ENCODE results near the gene CADPS.
A peak's percentile ranks its signal among the peaks of the same experiment; 100 is the strongest.

Gene CADPS

DNA sequence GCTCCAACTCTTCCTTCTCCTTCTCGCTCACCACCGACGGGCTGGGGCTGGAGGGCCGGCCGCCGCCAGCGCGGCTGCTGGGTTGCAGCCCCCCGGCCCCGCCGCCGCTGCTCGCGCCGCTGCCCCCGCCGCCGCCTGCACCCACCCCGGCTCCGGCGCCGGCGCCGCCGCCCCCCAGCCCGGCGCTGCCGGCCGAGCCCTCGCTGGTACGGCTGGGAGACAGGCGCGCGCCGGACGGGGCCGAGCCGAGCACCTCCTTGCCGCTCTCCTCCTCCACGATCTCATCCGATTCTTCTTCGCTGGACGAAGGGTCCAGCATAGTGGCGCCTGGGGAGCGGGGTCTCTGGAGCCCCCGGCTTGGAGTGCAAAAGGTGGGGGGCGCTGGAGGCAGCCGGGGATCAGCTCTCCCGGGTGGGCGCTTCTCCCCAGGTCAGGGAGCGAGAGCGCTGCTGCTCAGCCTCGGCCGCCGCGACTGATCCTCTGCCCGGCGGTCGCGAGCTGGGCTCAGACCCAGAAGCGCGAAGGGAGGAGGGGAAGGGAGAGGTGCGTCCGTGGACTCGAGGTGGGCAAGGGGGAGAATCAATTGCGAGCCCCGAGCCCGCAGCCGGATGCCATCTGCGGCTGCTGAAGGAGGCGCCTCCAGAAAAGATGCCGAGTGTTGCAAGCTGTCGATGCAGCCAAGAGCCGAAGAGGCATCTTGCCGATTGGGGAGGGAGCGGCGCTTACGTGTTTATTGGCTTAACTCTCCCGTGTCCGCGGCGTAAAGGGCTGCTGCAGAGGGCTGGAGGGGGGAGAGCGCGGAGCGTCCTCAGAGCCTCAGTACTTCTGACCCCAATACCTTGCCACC lies at the start of gene CADPS:
TSS of gene CADPS (minus strand) at position 706 of the 847 bp plus-strand sequence. CDS start at position 319, 387 bp downstream.
- DNase-seq = no peak

DNA sequence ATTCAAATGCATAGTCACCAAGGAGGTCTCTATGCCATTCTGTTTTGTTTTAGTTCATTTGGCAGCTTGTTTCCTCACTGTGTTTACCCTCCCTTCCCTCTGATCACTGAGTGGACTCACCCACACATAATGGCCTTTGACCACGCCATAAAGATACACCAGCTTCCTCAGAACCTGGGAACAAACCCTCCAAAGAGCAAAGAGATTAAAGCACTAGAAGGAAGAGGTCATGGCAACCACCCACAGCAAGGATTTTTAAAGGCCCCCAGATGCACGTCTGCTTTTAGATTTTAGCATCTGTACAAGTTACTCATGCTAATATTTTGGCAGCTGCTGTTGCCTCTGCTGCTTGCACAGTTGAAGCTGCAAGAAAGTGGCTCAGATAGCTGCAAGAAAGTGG lies 47.9 kb upstream of the CADPS start:
- no peak for DNase-seq

DNA sequence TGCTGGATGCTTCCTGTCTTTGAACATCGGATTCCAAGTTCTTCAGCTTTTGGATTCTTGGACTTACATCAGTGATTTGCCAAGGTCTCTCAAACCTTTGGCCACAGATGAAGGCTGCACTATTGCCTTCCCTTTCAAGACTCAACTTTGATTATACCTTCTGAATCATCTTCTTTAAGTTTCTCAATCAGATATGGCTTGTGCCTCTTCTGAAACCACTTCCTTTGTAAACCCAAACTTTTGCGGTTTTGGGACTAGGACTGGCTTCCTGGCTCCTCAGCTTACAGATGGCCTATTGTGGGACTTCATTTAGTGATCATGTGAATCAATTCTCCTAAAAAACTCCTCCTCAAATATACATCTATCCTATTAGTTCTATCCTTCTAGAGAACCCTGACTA lies 47.1 kb upstream of the CADPS start:
- DNase-seq = no peak

DNA sequence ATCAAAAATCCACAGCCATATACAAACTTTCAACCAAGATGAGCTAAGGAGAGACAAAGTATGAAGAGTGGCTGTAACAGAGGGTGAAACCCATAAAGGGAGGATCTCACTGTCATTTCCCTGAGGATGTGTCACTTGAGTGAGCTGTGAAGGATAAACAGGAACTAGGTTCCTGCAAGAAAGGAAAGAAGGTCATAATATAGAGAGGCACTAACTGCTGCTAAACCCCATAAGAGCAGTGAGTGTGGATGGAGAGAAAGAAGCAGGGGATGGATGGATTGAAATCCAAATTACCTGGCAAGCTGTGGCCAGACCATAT lies 45.2 kb upstream of the CADPS start:
- no peak for DNase-seq

DNA sequence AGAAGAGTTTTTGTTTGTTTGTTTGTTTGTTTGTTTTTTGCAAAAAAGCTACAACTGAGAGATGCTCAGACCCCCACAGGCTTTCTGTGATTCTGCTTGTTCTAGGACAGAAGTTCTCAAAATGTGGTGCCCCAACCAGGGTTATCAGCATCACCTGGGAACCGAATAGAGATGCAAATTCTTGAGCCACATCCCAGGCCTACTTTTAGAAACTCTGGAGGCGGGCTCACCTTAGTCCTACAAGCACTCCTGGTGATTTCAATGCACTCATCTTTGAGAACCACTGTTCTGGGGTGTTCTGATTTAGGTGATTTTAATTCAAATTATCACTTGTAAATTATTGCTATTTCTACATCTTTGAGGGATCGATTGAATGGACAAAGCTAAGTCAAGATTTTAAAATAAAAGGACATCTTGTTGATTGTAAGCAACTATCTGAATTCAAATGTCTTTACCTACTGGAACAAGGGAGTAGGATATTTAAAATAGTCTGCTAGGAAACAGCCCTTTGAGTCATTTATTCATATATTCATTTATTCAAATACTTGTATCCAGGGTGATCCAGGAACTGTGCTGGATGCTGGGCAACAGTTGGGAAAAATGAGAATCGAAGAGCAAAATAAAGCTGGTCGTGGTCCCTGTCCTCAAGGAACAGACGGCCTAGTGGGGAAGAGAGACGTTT lies 44.7 kb upstream of the CADPS start:
- no peak for DNase-seq

GRCh38 chr3:62918777-62919176 lies 43.6 kb upstream of the CADPS start:
- no peak for DNase-seq

GRCh38 chr3:62918131-62918530 lies 42.9 kb upstream of the CADPS start:
- no peak for DNase-seq

DNA sequence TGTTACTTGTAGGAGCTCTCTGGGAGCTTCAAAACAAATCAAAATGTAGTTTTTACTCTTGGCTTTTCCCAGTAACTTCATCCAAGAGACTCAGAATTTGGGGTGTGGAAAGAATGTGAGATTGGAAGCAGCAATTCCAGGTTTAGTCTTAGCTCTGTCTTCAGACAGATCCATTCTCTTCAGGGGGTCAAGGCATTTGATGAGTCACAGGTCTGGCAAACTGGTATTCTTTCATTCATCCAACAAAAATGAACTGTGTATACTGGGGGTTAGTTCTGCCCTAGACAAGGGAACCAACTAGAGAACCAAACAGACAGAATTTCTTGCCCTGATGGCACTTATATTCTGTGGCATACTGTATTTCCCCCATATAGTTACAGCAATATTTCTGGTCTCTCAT lies 36.3 kb upstream of the CADPS start:
- DNase-seq = no peak

DNA sequence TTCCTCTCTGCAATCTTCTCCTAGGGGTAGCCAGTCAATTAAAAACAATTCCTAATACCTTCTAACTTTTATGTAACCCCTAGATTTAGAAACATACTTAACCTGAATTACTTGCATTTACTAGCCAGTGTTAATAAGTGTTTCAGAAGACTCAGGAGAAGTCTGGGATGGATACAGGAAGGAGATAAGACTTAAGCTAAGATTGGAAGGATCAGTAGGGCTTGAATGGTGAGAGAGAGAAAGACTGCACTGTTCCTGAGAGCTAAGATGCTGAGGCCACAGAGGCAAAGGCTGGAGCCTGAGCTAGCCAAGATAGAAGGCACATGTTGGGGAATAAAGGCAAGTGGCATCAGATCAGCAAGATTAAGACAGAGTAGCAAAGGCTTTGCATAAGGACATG lies 30.1 kb upstream of the CADPS start:
- DNase-seq = no peak

DNA sequence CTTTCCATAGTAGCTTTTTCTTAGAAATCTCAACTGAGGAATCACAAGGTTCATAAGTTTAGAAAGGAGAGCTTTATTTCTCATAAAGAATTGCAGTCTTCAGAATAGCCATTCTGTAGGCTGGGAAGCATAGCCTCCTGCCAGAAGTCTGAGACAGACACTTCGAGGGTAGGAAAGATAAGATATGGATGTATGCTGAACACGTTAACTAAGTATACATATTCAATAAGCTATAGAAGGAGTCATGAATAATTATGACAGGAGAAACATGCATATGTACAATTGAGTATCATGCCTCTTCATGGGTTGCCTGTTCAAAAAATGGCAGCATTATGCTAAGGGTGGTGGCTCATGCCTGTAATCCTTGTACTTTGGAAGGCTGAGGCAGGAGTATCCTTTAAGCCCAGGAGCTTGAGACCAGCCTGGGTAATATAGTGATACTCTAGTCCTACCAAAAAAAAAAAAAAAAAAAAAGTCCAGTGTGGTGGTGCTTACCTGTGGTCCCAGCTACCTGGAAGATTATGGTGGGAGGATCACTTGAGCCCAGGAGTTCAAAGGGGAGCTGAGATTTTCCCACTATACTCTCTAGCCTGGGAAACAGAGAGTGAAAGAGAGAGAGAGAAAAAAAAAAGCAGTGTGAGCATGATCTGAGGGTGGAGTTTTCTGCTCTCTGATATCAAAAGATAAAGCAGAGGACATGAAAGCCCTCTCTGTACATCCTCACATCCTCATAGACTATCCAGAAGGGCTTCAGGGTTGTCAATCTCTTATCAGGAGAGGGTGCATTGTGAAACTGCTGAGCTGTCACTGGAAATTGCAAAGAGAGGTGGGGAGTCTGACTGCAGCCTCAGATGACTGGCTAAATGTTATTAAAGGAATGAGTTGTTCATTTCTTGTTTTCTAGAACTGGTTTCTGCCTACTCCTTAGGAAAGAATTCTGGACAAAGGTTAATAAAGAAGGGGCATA lies 23.6 kb upstream of the CADPS start:
- DNase-seq = no peak

- DNase-seq = no peak
Observed at GRCh38 chr3:62895901-62896300, 20.7 kb upstream of the CADPS start.

DNA sequence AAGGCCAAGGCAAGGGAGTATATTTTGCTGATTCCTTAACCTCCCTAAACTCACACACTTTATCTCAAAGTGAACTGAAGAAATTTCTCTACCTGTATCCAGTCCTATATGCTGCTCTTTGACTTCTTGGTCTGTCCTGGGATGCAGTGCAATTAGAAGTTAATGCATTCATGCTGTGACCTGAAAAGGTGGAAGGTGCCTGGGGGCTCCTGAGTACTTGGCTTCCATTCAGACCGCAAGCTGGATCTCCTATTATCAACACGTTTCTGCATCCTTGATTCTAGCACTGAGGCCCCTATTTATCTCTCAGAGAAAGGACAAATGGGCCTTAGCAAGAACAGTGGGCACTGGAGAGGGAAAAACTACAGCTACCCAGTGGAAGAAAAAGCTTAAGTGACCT lies 17.7 kb upstream of the CADPS start:
- no peak for DNase-seq

DNA sequence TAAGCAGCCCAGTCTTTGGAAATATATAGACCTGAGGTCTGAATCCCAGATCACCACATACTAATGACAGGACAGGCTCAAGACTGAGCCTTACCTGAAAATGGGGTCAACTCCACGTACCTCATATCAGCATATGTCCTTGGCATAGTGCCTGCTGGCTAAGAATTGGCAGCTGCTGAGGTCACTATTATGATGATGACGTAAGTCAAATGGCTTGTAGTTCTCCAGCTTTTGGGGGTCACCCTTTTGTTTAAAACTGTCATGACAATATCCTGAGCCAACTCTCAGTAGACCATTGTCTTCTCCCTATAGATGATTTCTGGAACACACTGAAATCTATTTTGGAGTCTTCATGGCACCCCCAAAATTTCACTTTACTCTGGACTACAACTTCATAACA lies 16.8 kb upstream of the CADPS start:
- DNase-seq = no peak

DNA sequence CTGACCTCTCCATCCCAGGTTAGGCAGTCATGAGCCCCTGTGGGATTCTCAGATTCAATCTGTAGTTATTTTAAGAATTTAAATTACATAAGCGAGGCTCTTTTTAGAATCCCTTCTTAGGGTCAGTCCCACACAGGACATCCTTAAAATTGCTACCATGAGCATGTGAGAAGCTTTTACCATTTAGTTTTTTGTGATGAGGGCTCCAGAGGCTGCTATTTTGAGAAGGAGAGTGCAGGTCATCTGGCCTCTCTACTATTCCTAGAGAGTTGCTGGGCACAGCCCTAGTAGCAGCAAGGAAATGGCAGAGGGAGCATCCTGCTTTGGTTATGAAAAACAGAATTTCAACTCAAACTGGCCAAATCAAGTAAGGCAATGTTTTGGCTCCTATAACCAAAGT lies 13.6 kb upstream of the CADPS start:
- DNase-seq = no peak

- DNase-seq = no peak
Observed at GRCh38 chr3:62888180-62888579, 13.0 kb upstream of the CADPS start.

DNA sequence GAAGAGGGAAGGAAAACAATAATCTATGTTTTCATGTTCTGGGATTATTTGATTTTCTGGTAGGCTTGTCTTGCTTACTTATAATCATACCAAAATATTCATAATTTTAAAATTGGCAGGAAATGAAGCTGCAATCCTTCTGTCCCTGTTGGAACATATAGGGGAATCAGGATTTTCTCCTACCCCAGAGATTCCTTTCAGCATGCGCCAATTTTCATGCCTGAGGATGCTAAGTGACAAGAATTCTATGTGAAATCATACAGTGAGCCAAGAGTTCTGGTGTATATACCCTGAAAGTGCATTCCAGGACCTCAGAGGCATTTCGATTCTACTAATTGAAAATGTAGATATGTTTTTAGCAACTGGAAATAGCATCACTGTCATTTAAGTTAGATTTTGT lies 9.9 kb upstream of the CADPS start:
- DNase-seq = no peak

GRCh38 chr3:62884096-62884870 lies 9.1 kb upstream of the CADPS start:
- DNase-seq = no peak

- DNase-seq = no peak
Observed at GRCh38 chr3:62882676-62883200, 7.5 kb upstream of the CADPS start.

DNA sequence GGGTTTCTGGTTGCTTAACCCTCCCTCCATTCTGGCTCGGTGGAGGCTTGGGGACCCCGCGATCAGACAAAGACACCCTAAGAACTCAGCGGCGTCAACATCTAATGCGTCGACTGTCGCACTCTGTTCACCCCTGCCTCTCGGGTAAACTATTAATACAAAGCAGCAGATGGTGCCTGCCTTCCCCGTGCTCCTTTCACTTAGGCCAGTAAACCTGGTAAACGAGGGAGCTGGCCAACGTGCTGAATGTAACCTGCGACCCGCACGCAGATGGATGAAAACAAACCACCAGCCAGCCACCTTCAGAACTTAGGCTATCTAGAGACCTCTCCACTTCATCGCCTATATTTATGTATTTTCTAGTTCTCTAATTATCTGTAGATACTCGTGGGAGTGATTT lies 848 bp upstream of the CADPS start:
- peak; percentile 1 for DNase-seq

DNA sequence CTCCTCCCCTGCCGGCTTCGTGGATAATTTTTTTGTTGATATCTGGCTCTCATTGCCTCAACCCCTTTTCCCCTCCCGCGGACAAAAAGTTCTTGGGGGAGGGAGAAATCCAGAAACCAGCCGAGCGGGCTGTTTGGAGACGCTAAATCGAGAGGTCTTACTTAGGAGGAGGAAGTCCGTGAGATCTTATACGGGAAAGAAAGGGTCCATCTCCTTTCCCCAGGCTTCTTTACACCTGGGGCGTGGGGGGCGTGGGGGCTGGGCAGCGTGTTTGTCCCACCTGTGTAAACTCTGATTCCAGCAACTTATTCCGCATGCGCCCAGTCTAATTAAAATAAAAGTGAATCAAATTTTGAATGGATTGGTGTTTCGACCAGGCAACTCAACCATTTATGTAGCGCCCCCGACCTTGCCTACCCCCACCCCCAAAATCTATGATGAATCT lies 364 bp upstream of the CADPS start:
- DNase-seq = no peak

DNA sequence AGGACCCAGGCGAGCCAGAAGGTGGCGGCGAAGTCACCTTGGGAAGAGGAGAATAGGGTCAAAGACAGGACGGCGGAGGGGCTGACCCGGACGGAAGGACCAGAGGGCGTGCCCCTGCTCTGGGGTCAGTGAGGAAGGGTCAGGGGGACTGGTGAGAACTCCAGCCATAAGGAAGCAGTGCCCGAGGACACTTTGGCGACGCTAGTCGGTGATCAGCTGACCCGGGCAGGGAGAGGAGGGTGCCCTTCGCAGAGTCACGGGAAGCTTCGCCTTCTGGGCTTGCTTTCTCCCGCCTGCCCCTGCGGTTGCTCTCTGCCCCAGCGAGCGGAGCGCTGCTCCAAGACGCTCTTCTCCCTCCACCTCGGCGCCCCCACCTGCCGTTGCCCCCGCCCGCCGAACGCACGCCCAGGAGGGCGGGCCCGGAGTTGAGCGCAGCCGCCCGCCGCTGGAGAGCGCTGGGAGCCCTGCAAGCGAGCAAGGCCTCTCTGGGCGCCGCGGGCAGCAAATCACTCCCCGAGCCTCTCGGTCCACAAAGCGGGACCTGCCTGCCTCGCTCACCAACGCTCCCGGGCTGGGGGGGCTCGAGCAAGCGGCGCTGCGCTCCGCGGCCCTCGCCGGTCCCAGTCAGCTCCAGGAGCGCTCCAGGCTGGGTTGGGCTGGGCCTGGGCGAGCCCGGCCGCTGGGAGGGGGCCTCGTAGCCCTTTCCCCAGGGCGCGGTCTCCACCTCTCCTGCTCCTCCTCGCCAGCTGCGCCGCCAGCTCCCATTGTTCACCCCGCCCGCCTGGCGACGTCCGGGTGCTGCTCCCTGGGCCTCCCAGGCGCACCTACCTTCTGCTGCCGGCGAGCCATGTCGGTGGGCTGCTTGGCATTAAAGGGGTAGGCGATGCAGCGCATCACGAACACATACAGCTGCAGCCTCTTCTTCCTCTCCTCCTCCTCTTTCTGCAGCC lies 1.2 kb downstream of the CADPS start:
- DNase-seq = no peak

All from activated CD4-positive, alpha-beta T cell treated with anti-CD3 and anti-CD28 coated beads, Interleukin-2, amount 50 U/mL, for 16 hours (primary cell).